HEK293 (cell line): ENCODE measurements around the gene GASK1B.

Experiments
- CTCF ChIA-PET: fragments of 350-600 bp; formaldehyde crosslinking; extraction: SDS; loops from one replicate; lab custom pipeline; 2021; ENCODE audit warnings: antibody characterized with exemption; lab: Yijun Ruan, JAX
- POLR2A ChIA-PET: fragments of 300-600 bp; formaldehyde crosslinking; extraction: SDS; loops from one replicate; lab custom pipeline; 2020; ENCODE audit warnings: antibody characterized with exemption, inconsistent platforms; lab: Yijun Ruan, JAX
- H3K27ac ChIP-seq: fragments of 200-500 bp; sonication (Bioruptor generic); 2 replicates; pipeline ENCODE4 v1.5.1; 2014; ENCODE audit warnings: low read depth, low read length, control low read depth, inconsistent platforms; ENCODE audit errors: extremely low read depth
- H3K36me3 ChIP-seq, 2 experiments: fragments of 200-500 bp in 1 of 2; sonication (Bioruptor generic) in 1 of 2; 1 replicate in 1 of 2; 2 replicates in 1 of 2; pipeline ENCODE4 v1.5.1; 2014 to 2017; ENCODE audit warnings: inconsistent platforms in 2 of 2, low read length in 2 of 2; ENCODE audit not compliant: control insufficient read depth in 2 of 2, insufficient read depth in 1 of 2
- H3K4me1 ChIP-seq: fragments of 200-500 bp; sonication (Bioruptor generic); 2 replicates; pipeline ENCODE4 v1.5.1; 2014; ENCODE audit warnings: mild to moderate bottlenecking, low read length, inconsistent platforms; ENCODE audit not compliant: control insufficient read depth, insufficient read depth
- H3K4me3 ChIP-seq: 2 replicates; pipeline ENCODE4 v1.5.1; 2011; ENCODE audit warnings: low read depth, mild to moderate bottlenecking, control low read depth, low read length, moderate library complexity
- H3K9me3 ChIP-seq: fragments of 200-500 bp; sonication (Bioruptor generic); 2 replicates; pipeline ENCODE4 v1.5.1; 2014; ENCODE audit warnings: low read depth, low read length, inconsistent platforms; ENCODE audit not compliant: control insufficient read depth, insufficient read depth
- GLIS1 ChIP-seq: fragments of 450-650 bp; formaldehyde crosslinking; IDR thresholded peaks from 2 replicates; pipeline ENCODE4 v1.5.1; 2016; ENCODE audit warnings: missing biosample characterization, missing genetic modification characterization
- GLIS2 ChIP-seq: fragments of 450-650 bp; formaldehyde crosslinking; IDR thresholded peaks from 2 replicates; pipeline ENCODE4 v1.5.1; 2016; ENCODE audit warnings: missing biosample characterization, missing genetic modification characterization
- KLF16 ChIP-seq: fragments of 450-650 bp; formaldehyde crosslinking; IDR thresholded peaks from 2 replicates; pipeline ENCODE4 v1.5.1; 2017; ENCODE audit warnings: missing biosample characterization, missing genetic modification characterization
- MYNN ChIP-seq: fragments of 450-650 bp; formaldehyde crosslinking; IDR thresholded peaks from 2 replicates; pipeline ENCODE4 v1.5.1; 2016; ENCODE audit warnings: missing biosample characterization, missing genetic modification characterization, borderline replicate concordance
- OSR2 ChIP-seq: fragments of 450-650 bp; formaldehyde crosslinking; IDR thresholded peaks from 2 replicates; pipeline ENCODE4 v1.5.1; 2016; ENCODE audit warnings: missing biosample characterization, missing genetic modification characterization
- SALL2 ChIP-seq: fragments of 450-650 bp; formaldehyde crosslinking; IDR thresholded peaks from 2 replicates; pipeline ENCODE4 v1.5.0; 2017; ENCODE audit warnings: missing biosample characterization, mild to moderate bottlenecking, missing genetic modification characterization, borderline replicate concordance
- SCRT1 ChIP-seq: fragments of 450-650 bp; formaldehyde crosslinking; IDR thresholded peaks from 2 replicates; pipeline ENCODE4 v1.5.1; 2016; ENCODE audit warnings: missing biosample characterization, missing genetic modification characterization, borderline replicate concordance
- YY2 ChIP-seq: fragments of 450-650 bp; formaldehyde crosslinking; IDR thresholded peaks from 2 replicates; pipeline ENCODE4 v1.5.1; 2016; ENCODE audit warnings: missing biosample characterization, missing genetic modification characterization
- ZNF121 ChIP-seq: fragments of 450-650 bp; formaldehyde crosslinking; IDR thresholded peaks from 2 replicates; pipeline ENCODE4 v1.5.1; 2016; ENCODE audit warnings: missing biosample characterization, missing genetic modification characterization
- ZNF394 ChIP-seq: fragments of 450-650 bp; formaldehyde crosslinking; IDR thresholded peaks from 2 replicates; pipeline ENCODE4 v1.5.1; 2016; ENCODE audit warnings: missing biosample characterization, missing genetic modification characterization, mild to moderate bottlenecking, moderate library complexity, borderline replicate concordance
- ZNF433 ChIP-seq: fragments of 450-650 bp; formaldehyde crosslinking; IDR thresholded peaks from 2 replicates; pipeline ENCODE4 v1.5.1; 2016; ENCODE audit warnings: missing biosample characterization, missing genetic modification characterization, low read depth
- ZNF48 ChIP-seq: fragments of 450-650 bp; formaldehyde crosslinking; IDR thresholded peaks from 2 replicates; pipeline ENCODE4 v1.5.1; 2016; ENCODE audit warnings: missing biosample characterization, missing genetic modification characterization
- ZNF561 ChIP-seq: fragments of 450-650 bp; IDR thresholded peaks from 2 replicates; pipeline ENCODE4 v1.5.1; 2018; ENCODE audit warnings: missing biosample characterization, missing genetic modification characterization, borderline replicate concordance
- ZNF658 ChIP-seq: fragments of 450-650 bp; formaldehyde crosslinking; IDR thresholded peaks from 2 replicates; pipeline ENCODE4; 2016; ENCODE audit warnings: missing biosample characterization, missing genetic modification characterization
- ZNF670 ChIP-seq: fragments of 450-650 bp; formaldehyde crosslinking; IDR thresholded peaks from 2 replicates; pipeline ENCODE4 v1.5.1; 2016; ENCODE audit warnings: missing biosample characterization, missing genetic modification characterization, low read depth
- ZSCAN23 ChIP-seq: fragments of 450-650 bp; formaldehyde crosslinking; IDR thresholded peaks from 2 replicates; pipeline ENCODE4 v1.5.1; 2016; ENCODE audit warnings: missing biosample characterization, missing genetic modification characterization
- TF ChIP-seq, protein P1 (sequence below): fragments of 450-650 bp; formaldehyde crosslinking; IDR thresholded peaks from 2 replicates; pipeline ENCODE4 v1.5.1; 2016; ENCODE audit warnings: missing biosample characterization, missing genetic modification characterization
- TF ChIP-seq, protein P2 (sequence below): fragments of 450-650 bp; formaldehyde crosslinking; IDR thresholded peaks from 2 replicates; pipeline ENCODE4 v1.5.0; 2017; ENCODE audit warnings: missing biosample characterization, missing genetic modification characterization, borderline replicate concordance
- TF ChIP-seq, protein P3 (sequence below): fragments of 450-650 bp; formaldehyde crosslinking; IDR thresholded peaks from 2 replicates; pipeline ENCODE4 v1.5.1; 2016; ENCODE audit warnings: missing biosample characterization, missing genetic modification characterization
- TF ChIP-seq, protein P4 (sequence below): fragments of 450-650 bp; formaldehyde crosslinking; IDR thresholded peaks from 2 replicates; pipeline ENCODE4 v1.5.1; 2016; ENCODE audit warnings: missing biosample characterization, missing genetic modification characterization, borderline replicate concordance

GASK1B gene

DNA sequence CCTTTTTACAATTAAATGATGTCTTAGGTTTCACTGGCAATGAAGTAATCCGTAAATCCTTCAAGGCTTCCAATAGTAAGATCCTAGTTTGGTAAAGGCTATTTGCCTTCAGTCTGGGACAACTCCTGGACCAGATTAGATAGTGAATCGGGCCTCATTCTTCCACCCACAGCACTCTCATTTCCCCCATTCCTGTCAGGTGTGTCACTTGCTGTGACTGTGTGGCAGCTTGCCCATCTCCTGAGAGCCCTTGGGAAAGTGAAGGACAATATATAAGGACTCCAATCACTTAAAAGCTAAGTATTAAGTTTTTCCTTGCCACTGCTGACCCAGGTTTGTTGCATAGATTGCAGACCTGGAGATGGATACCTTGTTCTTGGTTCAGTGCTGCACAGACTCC is 3.3 kb upstream of the GASK1B start:
- ChIA-PET CTCF (interaction anchor here (1.7 kb wide), 1 partner anchor 80 kb away, joined by 4 read pairs; no protein-coding TSS in a partner anchor), POLR2A (no interaction called here)
- Histone ChIP-seq H3K4me3 (no peak overlapping the region), H3K36me3 (no peaks in the 10 kb centered on the region), H3K9me3 (no peaks in the 10 kb centered on the region), H3K4me1 (no peaks in the 10 kb centered on the region), H3K27ac (no peak overlapping the region)
- no peak for TF ChIP-seq GLIS2
- TF ChIP-seq, protein P1, sequence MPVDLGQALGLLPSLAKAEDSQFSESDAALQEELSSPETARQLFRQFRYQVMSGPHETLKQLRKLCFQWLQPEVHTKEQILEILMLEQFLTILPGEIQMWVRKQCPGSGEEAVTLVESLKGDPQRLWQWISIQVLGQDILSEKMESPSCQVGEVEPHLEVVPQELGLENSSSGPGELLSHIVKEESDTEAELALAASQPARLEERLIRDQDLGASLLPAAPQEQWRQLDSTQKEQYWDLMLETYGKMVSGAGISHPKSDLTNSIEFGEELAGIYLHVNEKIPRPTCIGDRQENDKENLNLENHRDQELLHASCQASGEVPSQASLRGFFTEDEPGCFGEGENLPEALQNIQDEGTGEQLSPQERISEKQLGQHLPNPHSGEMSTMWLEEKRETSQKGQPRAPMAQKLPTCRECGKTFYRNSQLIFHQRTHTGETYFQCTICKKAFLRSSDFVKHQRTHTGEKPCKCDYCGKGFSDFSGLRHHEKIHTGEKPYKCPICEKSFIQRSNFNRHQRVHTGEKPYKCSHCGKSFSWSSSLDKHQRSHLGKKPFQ (tag by site-specific recombination): no peak

DNA sequence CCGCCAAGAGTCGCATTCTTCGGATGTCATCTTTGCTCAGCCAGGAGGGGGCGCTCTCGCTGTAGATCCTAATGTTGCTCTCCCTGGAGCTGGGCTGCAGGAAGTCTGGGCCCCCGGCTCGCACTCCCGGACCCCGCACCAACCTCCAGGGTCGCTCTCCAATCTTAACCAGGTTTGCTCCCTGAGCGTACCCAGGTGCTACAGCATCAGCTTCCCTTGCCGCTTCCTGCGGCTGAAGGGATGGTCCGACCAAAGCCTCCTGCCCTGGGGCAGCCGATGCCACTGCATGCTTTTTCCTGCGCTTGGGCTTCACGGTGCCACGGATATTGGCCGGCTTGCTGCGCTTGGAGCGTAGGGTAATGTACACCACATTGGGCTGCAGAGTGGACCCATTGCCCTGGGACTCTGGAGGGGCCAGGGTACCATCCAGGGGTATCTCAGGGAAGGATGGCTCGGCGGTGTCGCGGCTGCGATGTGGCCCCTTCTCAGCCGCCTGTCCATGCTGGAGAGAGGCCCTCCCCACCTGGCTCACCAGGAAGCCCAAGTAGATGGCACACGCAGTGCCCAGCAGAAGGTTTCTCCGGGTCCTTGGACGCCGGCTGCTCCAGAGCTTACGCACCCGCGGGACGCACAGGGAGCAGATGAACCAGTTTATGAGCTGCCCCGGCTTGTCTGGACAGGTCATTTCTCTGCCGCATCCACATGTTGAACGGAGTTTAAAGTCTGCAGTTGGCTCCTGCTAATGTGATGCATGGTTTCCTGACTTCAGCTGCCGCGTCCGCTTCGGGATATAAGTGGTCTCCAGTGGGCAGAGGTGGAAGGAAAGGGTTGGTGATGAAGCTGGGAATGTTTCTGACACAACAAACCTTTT is 1.9 kb downstream of the GASK1B start:
- TF ChIP-seq MYNN (tag by site-specific recombination): no peak
- TF ChIP-seq, protein P1 (tag by site-specific recombination): no peak
- TF ChIP-seq ZNF561: no peak
- TF ChIP-seq YY2 (tag by site-specific recombination): no peak
- no peak for TF ChIP-seq ZNF121 (tag by site-specific recombination)
- TF ChIP-seq, protein P2, sequence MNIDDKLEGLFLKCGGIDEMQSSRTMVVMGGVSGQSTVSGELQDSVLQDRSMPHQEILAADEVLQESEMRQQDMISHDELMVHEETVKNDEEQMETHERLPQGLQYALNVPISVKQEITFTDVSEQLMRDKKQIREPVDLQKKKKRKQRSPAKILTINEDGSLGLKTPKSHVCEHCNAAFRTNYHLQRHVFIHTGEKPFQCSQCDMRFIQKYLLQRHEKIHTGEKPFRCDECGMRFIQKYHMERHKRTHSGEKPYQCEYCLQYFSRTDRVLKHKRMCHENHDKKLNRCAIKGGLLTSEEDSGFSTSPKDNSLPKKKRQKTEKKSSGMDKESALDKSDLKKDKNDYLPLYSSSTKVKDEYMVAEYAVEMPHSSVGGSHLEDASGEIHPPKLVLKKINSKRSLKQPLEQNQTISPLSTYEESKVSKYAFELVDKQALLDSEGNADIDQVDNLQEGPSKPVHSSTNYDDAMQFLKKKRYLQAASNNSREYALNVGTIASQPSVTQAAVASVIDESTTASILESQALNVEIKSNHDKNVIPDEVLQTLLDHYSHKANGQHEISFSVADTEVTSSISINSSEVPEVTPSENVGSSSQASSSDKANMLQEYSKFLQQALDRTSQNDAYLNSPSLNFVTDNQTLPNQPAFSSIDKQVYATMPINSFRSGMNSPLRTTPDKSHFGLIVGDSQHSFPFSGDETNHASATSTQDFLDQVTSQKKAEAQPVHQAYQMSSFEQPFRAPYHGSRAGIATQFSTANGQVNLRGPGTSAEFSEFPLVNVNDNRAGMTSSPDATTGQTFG: no peak
- TF ChIP-seq, protein P3, sequence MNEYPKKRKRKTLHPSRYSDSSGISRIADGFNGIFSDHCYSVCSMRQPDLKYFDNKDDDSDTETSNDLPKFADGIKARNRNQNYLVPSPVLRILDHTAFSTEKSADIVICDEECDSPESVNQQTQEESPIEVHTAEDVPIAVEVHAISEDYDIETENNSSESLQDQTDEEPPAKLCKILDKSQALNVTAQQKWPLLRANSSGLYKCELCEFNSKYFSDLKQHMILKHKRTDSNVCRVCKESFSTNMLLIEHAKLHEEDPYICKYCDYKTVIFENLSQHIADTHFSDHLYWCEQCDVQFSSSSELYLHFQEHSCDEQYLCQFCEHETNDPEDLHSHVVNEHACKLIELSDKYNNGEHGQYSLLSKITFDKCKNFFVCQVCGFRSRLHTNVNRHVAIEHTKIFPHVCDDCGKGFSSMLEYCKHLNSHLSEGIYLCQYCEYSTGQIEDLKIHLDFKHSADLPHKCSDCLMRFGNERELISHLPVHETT (tag by site-specific recombination): no peak
- no peak for TF ChIP-seq GLIS1 (tag by site-specific recombination)
- TF ChIP-seq ZSCAN23 (tag by site-specific recombination): no peak
- no peak for TF ChIP-seq OSR2 (tag by site-specific recombination)
- no peak for TF ChIP-seq SCRT1 (tag by site-specific recombination)
- TF ChIP-seq SALL2 (tag by site-specific recombination): no peak
- no peak for TF ChIP-seq KLF16 (tag by site-specific recombination)
- TF ChIP-seq ZNF433 (tag by site-specific recombination): no peak
- TF ChIP-seq ZNF670 (tag by site-specific recombination): no peak
- no peak for TF ChIP-seq ZNF658
- TF ChIP-seq ZNF394 (tag by site-specific recombination): no peak
- TF ChIP-seq, protein P4, sequence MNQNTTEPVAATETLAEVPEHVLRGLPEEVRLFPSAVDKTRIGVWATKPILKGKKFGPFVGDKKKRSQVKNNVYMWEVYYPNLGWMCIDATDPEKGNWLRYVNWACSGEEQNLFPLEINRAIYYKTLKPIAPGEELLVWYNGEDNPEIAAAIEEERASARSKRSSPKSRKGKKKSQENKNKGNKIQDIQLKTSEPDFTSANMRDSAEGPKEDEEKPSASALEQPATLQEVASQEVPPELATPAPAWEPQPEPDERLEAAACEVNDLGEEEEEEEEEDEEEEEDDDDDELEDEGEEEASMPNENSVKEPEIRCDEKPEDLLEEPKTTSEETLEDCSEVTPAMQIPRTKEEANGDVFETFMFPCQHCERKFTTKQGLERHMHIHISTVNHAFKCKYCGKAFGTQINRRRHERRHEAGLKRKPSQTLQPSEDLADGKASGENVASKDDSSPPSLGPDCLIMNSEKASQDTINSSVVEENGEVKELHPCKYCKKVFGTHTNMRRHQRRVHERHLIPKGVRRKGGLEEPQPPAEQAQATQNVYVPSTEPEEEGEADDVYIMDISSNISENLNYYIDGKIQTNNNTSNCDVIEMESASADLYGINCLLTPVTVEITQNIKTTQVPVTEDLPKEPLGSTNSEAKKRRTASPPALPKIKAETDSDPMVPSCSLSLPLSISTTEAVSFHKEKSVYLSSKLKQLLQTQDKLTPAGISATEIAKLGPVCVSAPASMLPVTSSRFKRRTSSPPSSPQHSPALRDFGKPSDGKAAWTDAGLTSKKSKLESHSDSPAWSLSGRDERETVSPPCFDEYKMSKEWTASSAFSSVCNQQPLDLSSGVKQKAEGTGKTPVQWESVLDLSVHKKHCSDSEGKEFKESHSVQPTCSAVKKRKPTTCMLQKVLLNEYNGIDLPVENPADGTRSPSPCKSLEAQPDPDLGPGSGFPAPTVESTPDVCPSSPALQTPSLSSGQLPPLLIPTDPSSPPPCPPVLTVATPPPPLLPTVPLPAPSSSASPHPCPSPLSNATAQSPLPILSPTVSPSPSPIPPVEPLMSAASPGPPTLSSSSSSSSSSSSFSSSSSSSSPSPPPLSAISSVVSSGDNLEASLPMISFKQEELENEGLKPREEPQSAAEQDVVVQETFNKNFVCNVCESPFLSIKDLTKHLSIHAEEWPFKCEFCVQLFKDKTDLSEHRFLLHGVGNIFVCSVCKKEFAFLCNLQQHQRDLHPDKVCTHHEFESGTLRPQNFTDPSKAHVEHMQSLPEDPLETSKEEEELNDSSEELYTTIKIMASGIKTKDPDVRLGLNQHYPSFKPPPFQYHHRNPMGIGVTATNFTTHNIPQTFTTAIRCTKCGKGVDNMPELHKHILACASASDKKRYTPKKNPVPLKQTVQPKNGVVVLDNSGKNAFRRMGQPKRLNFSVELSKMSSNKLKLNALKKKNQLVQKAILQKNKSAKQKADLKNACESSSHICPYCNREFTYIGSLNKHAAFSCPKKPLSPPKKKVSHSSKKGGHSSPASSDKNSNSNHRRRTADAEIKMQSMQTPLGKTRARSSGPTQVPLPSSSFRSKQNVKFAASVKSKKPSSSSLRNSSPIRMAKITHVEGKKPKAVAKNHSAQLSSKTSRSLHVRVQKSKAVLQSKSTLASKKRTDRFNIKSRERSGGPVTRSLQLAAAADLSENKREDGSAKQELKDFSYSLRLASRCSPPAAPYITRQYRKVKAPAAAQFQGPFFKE: no peak
- TF ChIP-seq ZNF48 (tag by site-specific recombination): no peak
- TF ChIP-seq, all 188 proteins: peak for 0
- H3K36me3 ChIP-seq: no peaks in the 10 kb centered on the region
- POLR2A ChIA-PET: no interaction called here

More for the DNA sequence above, 1.9 kb downstream of the GASK1B start:
- Histone ChIP-seq H3K9me3 (no peaks in the 10 kb centered on the region), H3K27ac (no peak overlapping the region), H3K4me1 (no peaks in the 10 kb centered on the region), H3K4me3 (no peak overlapping the region)
- CTCF ChIA-PET: interaction anchor here (0.5 to 2.1 kb wide), 5 partner anchors 8 to 186 kb away, joined by 3 to 6 read pairs (median 4); no protein-coding TSS in a partner anchor
